ENCODE measurements around the gene CXCL14. TPM values are rescaled to one million over a fixed set of nuclear protein-coding genes. Genes with fewer than 3 reads are reported as not detected.

CXCL14 gene
- total RNA-seq, 1 donor from 2014 or later, result not detected

DNA sequence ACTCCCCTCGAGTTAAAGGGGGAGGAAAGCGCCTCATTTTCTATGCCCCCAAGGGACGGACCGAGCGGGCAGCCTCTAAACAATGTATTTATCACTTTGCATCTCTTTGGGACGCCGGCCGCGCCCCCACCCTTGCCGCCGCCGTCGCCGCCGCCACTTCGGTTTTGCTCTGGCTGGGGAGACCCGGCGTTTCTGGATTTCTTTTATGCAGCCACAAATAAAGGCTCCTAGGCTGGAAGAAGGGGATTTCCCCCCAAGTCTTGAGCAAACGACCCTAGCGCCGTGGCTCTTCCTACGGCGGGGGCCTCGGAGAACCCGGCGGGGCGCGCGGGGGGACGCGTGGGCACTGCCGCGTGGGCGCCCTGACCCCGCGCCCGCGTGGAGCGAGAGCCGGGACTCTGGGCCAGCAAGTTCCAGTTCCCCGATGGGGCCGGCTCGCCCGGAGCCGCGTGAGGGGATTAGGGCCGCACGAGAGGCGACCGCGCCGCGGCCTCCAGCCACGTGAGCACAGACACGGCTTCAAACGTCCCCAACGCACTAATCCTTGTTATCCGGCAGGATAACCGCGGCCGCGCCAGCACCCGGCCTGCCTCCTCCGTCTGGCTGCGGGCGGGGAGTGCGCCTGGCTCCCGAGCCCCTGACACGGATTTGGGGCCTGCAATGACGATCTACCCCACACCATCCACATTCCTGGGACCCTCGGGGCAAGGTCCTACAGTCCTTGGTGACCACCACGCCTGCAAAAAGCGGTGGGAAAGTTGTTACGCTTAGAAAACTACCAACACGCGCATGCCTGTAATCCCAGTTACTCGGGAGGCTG lies 35.1 kb downstream of the CXCL14 start:
- peak overlapping the region; percentile 70 for H3K4me3 Mint-ChIP-seq
- H3K27ac Mint-ChIP-seq (ENCODE audit: unreplicated experiment), result no peak overlapping the region
- peaks cover 23% of the 10 kb centered on the region for H3K4me1 Mint-ChIP-seq
- peaks cover 99% of the 10 kb centered on the region for H3K27me3 Mint-ChIP-seq (ENCODE audit: low read depth)
- no peaks in the 10 kb centered on the region for H3K9me3 Mint-ChIP-seq
- TF ChIP-seq, protein P1, sequence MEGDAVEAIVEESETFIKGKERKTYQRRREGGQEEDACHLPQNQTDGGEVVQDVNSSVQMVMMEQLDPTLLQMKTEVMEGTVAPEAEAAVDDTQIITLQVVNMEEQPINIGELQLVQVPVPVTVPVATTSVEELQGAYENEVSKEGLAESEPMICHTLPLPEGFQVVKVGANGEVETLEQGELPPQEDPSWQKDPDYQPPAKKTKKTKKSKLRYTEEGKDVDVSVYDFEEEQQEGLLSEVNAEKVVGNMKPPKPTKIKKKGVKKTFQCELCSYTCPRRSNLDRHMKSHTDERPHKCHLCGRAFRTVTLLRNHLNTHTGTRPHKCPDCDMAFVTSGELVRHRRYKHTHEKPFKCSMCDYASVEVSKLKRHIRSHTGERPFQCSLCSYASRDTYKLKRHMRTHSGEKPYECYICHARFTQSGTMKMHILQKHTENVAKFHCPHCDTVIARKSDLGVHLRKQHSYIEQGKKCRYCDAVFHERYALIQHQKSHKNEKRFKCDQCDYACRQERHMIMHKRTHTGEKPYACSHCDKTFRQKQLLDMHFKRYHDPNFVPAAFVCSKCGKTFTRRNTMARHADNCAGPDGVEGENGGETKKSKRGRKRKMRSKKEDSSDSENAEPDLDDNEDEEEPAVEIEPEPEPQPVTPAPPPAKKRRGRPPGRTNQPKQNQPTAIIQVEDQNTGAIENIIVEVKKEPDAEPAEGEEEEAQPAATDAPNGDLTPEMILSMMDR (conservative IDR thresholded peaks at IDR 0.05), result no peak
- no peak for DNase-seq (ENCODE audit: low read depth, low spot score)
- H3K36me3 Mint-ChIP-seq (ENCODE audit: low read depth), result peaks cover 3% of the 10 kb centered on the region

DNA sequence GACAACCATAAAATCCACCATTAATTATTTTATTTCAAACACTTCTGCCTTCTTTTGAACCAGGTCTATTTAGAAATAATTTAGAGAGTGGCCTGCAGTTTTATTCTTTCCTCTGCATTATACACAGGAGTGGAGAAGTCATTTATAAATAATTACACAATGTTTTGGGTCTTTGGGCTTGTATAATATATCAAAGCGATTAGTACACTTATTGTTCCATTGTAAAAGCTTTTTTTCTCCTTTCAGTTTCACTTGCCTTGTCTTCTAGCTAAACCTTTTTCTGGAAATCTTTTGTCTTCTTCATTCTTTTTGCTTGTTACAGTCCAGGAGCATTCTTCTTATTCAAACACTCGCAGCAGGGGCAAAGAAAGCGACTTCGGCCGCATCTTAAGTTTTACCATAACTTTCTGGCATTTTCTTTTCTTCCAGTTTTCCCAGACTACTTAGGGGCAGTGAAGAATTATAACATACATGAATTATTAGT lies 35.7 kb downstream of the CXCL14 start:
- no peaks in the 10 kb centered on the region for H3K9me3 Mint-ChIP-seq
- no peak for DNase-seq (ENCODE audit: low read depth, low spot score)
- TF ChIP-seq, protein P1 (conservative IDR thresholded peaks at IDR 0.05), result no peak
- no peak overlapping the region for H3K27ac Mint-ChIP-seq (ENCODE audit: unreplicated experiment)
- peak overlapping the region; percentile 52 for H3K4me3 Mint-ChIP-seq
- peaks cover 3% of the 10 kb centered on the region for H3K36me3 Mint-ChIP-seq (ENCODE audit: low read depth)
- H3K4me1 Mint-ChIP-seq, result peaks cover 23% of the 10 kb centered on the region
- peaks cover 99% of the 10 kb centered on the region for H3K27me3 Mint-ChIP-seq (ENCODE audit: low read depth)

DNA sequence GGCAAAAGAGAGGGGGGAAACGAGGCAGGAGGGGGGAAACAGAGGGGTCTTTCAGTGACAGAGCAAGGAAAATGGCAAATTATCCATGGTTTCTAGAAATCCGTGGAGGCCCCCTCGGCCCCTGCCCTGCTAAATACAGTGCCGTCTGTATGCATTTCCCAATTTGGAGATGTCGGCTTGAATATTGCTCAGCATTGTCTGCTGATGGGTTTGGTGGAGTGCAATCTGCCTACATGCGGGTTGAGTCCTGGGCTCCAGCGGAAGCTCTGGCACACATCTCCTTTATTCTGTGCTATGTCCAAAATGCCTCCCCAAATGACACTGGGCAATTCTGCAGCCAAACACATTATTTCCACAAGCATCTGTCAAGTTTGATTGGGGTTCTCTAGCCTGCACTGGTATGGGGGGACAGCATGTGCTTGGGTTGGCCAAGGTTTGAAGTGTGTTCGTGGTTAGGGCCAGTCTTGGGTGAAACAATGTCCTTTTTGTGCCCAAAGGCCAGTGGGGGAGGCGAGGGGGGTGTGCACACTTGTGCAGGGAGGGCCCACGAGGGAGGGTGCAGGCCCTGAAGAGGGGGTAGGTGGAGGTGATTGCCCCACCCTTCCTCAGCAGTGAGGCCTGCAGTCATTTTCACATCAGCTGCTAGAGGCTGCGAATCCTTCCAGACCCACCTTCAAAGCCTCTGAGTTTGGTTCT lies 36.8 kb downstream of the CXCL14 start:
- no peak for DNase-seq (ENCODE audit: low read depth, low spot score)
- H3K36me3 Mint-ChIP-seq (ENCODE audit: low read depth), result peaks cover 3% of the 10 kb centered on the region
- H3K4me1 Mint-ChIP-seq, result peaks cover 23% of the 10 kb centered on the region
- no peak overlapping the region for H3K4me3 Mint-ChIP-seq
- TF ChIP-seq, protein P1 (conservative IDR thresholded peaks at IDR 0.05), result no peak
- H3K27ac Mint-ChIP-seq (ENCODE audit: unreplicated experiment), result no peak overlapping the region
- H3K9me3 Mint-ChIP-seq, result no peaks in the 10 kb centered on the region
- H3K27me3 Mint-ChIP-seq (ENCODE audit: low read depth), result peaks cover 99% of the 10 kb centered on the region

DNA sequence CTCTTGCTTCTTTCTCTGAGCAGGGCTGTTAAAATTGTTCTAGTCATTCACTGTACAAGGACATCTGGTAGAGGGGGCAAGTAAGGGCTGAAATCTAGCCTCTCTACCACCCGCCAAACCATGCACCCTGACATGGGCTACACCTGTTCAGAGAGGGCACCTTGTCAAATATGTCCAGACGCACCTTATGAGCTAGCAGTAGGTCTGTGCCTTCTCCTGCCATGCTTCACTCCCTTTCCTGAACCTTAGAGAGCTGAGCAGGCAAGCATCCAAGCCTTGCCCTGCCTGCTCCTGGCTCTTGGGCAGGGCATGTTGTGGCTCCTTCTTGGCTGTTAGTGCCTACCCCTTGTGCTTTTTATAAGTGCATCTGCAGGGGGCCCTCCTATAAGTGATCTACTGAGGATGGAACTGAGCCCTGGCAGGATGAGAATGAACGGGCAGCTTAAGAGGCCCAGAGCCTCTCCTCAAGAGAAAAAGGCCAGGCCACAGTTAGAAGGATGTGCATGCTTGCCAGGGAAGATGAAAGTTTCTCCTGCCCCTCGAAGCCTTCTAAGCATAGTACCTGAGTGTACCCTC lies 39.3 kb downstream of the CXCL14 start:
- Mint-ChIP-seq H3K36me3 (ENCODE audit: low read depth) (peaks cover 5% of the 10 kb centered on the region), H3K27ac (ENCODE audit: unreplicated experiment) (no peak overlapping the region), H3K4me1 (peaks cover 25% of the 10 kb centered on the region), H3K4me3 (no peak overlapping the region), H3K27me3 (ENCODE audit: low read depth) (peaks cover 99% of the 10 kb centered on the region), H3K9me3 (no peaks in the 10 kb centered on the region)
- no peak for DNase-seq (ENCODE audit: low read depth, low spot score)
- TF ChIP-seq, protein P1 (conservative IDR thresholded peaks at IDR 0.05), result no peak

DNA sequence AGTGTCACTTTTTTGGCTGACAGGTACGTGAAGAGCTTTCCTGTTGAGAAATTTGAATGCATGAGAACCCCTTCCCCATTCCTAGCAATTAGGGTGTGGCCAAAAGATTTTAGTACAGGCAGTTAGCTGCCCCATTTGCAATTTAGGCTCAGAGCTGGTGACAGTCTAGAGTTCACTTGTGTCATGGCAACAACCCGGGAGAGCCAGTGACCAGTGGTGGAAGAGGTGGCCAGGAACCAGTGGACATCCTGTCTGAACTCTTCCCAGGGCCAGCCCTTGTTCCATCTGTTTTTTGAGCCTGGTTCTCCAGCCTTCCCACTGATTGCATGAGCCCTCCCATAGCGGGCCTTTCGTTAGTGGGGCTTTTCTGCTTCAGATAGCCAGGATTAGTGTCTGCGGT lies 40.5 kb downstream of the CXCL14 start:
- no peak for DNase-seq (ENCODE audit: low read depth, low spot score)
- H3K9me3 Mint-ChIP-seq, result no peaks in the 10 kb centered on the region
- H3K4me1 Mint-ChIP-seq, result peaks cover 31% of the 10 kb centered on the region
- H3K36me3 Mint-ChIP-seq (ENCODE audit: low read depth), result peaks cover 5% of the 10 kb centered on the region
- peaks cover 100% of the 10 kb centered on the region for H3K27me3 Mint-ChIP-seq (ENCODE audit: low read depth)
- TF ChIP-seq, protein P1 (conservative IDR thresholded peaks at IDR 0.05), result no peak
- no peak overlapping the region for H3K4me3 Mint-ChIP-seq
- H3K27ac Mint-ChIP-seq (ENCODE audit: unreplicated experiment), result no peak overlapping the region
